NOMO-1 (cell line): ENCODE results near the gene TINCR.
A peak's percentile ranks its signal among the peaks of the same experiment; 100 is the strongest.

Source experiments
- DNase-seq, 2 experiments: peaks; one replicate each; lab custom pipeline; 2025; ENCODE audit not compliant: unreplicated experiment in 2 of 2; lab: John Stamatoyannopoulos, UW

TINCR gene

GRCh38 chr19:5590151-5590864, 22.6 kb upstream of the TINCR start:
- no peak for DNase-seq

GRCh38 chr19:5588906-5589676, 21.3 kb upstream of the TINCR start:
- DNase-seq = no peak

GRCh38 chr19:5588441-5588840, 20.7 kb upstream of the TINCR start:
- DNase-seq = no peak

- DNase-seq = no peak
Observed at GRCh38 chr19:5587661-5588060, 19.9 kb upstream of the TINCR start.

- no peak for DNase-seq
Observed at GRCh38 chr19:5587071-5587455, 19.3 kb upstream of the TINCR start.

- no peak for DNase-seq
Observed at GRCh38 chr19:5586300-5587070, 18.7 kb upstream of the TINCR start.

- DNase-seq = no peak
Observed at GRCh38 chr19:5585461-5586299, 17.9 kb upstream of the TINCR start.

- DNase-seq = no peak
Observed at GRCh38 chr19:5580161-5580571, 12.4 kb upstream of the TINCR start.

- no peak for DNase-seq
Observed at GRCh38 chr19:5579697-5580096, 11.9 kb upstream of the TINCR start.

- no peak for DNase-seq
Observed at GRCh38 chr19:5579286-5579685, 11.5 kb upstream of the TINCR start.

GRCh38 chr19:5578097-5578846, 10.5 kb upstream of the TINCR start:
- peak; percentile 56 for DNase-seq

GRCh38 chr19:5575590-5575989, 7.8 kb upstream of the TINCR start:
- DNase-seq = no peak

GRCh38 chr19:5572556-5573286, 5.0 kb upstream of the TINCR start:
- no peak for DNase-seq

GRCh38 chr19:5571777-5572176, 4.0 kb upstream of the TINCR start:
- no peak for DNase-seq

GRCh38 chr19:5567970-5568407, 236 bp upstream of the TINCR start:
- no peak for DNase-seq

- DNase-seq = no peak
Observed at GRCh38 chr19:5564930-5565329, 2.8 kb downstream of the TINCR start.

GRCh38 chr19:5563935-5564612, 3.7 kb downstream of the TINCR start:
- peak in 1 of 2 experiments; percentile 5 for DNase-seq

GRCh38 chr19:5563008-5563431, 4.7 kb downstream of the TINCR start:
- DNase-seq = no peak

GRCh38 chr19:5562280-5562679, 5.5 kb downstream of the TINCR start:
- DNase-seq = no peak
